ENCODE results near the gene CRACDL.

Gene CRACDL

DNA sequence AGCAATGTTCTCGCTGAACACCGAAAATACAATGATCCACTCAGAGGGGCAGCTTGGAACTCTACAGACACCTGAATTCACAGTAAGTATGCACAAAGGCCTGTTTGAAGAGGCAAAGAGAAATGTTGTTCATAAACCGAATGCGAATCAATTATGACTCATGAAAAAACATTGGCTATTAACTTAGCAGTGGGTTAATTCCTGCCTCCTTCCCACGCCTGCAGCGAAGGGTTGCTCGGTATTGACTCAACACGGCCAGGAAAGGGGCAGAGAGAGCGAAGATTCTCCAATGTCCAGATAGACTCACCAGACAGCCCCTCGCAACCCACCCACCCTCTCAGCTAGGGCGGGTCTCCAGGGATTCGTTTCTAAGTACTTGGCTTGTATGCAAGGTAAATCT lies 9.4 kb downstream of the CRACDL start:
- DNase-seq (ENCODE audit: low read depth in 1 of 2, low spot score in 1 of 2) = no peak
- H3K27ac ChIP-seq (replicated peaks) = no peak overlapping the region
- H3K4me3 ChIP-seq (replicated peaks; ENCODE audit: insufficient read depth, low read length) = no peak overlapping the region
- TF ChIP-seq GABPA (IDR thresholded peaks at IDR 0.05; ENCODE audit: low read depth) (no peak), SPI1 (IDR thresholded peaks at IDR 0.05; ENCODE audit: borderline replicate concordance, low read depth) (no peak), CTCF (IDR thresholded peaks at IDR 0.05; ENCODE audit: insufficient read depth, low read length) (no peak), POLR2AphosphoS5 (IDR thresholded peaks at IDR 0.05; ENCODE audit: low read depth) (no peak)
- TF ChIP-seq, protein P1, sequence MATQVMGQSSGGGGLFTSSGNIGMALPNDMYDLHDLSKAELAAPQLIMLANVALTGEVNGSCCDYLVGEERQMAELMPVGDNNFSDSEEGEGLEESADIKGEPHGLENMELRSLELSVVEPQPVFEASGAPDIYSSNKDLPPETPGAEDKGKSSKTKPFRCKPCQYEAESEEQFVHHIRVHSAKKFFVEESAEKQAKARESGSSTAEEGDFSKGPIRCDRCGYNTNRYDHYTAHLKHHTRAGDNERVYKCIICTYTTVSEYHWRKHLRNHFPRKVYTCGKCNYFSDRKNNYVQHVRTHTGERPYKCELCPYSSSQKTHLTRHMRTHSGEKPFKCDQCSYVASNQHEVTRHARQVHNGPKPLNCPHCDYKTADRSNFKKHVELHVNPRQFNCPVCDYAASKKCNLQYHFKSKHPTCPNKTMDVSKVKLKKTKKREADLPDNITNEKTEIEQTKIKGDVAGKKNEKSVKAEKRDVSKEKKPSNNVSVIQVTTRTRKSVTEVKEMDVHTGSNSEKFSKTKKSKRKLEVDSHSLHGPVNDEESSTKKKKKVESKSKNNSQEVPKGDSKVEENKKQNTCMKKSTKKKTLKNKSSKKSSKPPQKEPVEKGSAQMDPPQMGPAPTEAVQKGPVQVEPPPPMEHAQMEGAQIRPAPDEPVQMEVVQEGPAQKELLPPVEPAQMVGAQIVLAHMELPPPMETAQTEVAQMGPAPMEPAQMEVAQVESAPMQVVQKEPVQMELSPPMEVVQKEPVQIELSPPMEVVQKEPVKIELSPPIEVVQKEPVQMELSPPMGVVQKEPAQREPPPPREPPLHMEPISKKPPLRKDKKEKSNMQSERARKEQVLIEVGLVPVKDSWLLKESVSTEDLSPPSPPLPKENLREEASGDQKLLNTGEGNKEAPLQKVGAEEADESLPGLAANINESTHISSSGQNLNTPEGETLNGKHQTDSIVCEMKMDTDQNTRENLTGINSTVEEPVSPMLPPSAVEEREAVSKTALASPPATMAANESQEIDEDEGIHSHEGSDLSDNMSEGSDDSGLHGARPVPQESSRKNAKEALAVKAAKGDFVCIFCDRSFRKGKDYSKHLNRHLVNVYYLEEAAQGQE (IDR thresholded peaks at IDR 0.05; ENCODE audit: insufficient replicate concordance, low read depth) = no peak
- H3K27me3 ChIP-seq (ENCODE audit: insufficient read depth, poor library complexity, severe bottlenecking) = no peaks in the 10 kb centered on the region

- no peak for TF ChIP-seq SPI1 (IDR thresholded peaks at IDR 0.05; ENCODE audit: borderline replicate concordance, low read depth)
- TF ChIP-seq POLR2AphosphoS5 (IDR thresholded peaks at IDR 0.05; ENCODE audit: low read depth) = no peak
- no peak for TF ChIP-seq CTCF (IDR thresholded peaks at IDR 0.05; ENCODE audit: insufficient read depth, low read length)
- TF ChIP-seq GABPA (IDR thresholded peaks at IDR 0.05; ENCODE audit: low read depth) = no peak
- TF ChIP-seq, protein P1 (IDR thresholded peaks at IDR 0.05; ENCODE audit: insufficient replicate concordance, low read depth) = no peak
- H3K27ac ChIP-seq (replicated peaks) = no peak overlapping the region
- H3K27me3 ChIP-seq (ENCODE audit: insufficient read depth, poor library complexity, severe bottlenecking) = no peaks in the 10 kb centered on the region
- H3K4me3 ChIP-seq (replicated peaks; ENCODE audit: insufficient read depth, low read length) = no peak overlapping the region
- no peak for DNase-seq (ENCODE audit: low read depth in 1 of 2, low spot score in 1 of 2)
These were observed 11.1 kb downstream of the CRACDL start for GRCh38 chr2:98924910-98925309.

DNA sequence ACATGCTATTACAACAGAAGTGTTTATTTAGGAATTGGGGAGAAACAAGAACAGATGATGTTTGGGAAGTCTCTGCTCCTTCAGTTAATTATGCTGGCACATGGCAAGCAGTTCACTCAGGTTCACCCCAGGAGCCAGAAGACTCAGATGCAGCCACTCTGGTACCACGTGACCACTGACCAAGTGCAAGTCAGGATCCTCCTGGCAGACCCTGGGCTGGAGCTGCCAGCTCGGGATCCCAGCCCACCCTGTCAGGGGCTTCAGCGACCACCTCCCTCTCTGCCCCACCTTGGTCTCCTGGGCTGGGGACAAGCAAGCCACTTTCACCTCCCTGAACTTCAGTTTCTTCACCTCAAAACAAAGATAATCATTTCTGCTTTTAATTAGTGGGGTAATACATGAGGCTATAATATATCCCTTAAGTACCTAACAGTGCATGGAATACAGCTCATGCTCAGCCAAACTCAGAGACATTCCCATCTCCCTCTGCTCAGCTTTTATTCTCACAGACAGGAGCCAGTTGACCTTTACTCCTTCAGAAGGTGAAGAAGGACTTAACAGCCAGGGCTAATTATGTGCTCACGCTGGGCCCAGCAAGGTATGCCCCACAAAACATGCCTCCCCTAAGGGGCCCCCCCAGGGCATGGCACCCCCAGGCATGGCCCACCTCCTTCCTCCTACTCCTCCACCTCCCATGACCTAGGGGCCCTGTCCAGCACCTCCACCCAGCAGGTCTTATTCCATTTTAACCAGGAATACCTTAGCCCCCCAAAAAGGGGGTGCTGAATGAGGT lies 11.8 kb downstream of the CRACDL start:
- Histone ChIP-seq H3K27me3 (ENCODE audit: insufficient read depth, poor library complexity, severe bottlenecking) (no peaks in the 10 kb centered on the region), H3K4me3 (replicated peaks; ENCODE audit: insufficient read depth, low read length) (no peak overlapping the region), H3K27ac (replicated peaks) (no peak overlapping the region)
- no peak for TF ChIP-seq GABPA (IDR thresholded peaks at IDR 0.05; ENCODE audit: low read depth)
- TF ChIP-seq POLR2AphosphoS5 (IDR thresholded peaks at IDR 0.05; ENCODE audit: low read depth) = no peak
- TF ChIP-seq CTCF (IDR thresholded peaks at IDR 0.05; ENCODE audit: insufficient read depth, low read length) = no peak
- TF ChIP-seq SPI1 (IDR thresholded peaks at IDR 0.05; ENCODE audit: borderline replicate concordance, low read depth) = no peak
- TF ChIP-seq, protein P1 (IDR thresholded peaks at IDR 0.05; ENCODE audit: insufficient replicate concordance, low read depth) = no peak
- DNase-seq (ENCODE audit: low read depth in 1 of 2, low spot score in 1 of 2) = no peak
